B cell (primary cell): ENCODE data around the gene LATS2.

Source experiments
- CTCF ChIP-seq: fragments of 200-600 bp; IDR thresholded peaks from one replicate; pipeline ENCODE4 v1.8.0; 2022; ENCODE audit warnings: antibody characterized with exemption, mild to moderate bottlenecking
- EZH2 ChIP-seq: IDR thresholded peaks from 2 replicates; pipeline ENCODE4 v1.6.1; 2012; ENCODE audit warnings: borderline replicate concordance, low read depth, mild to moderate bottlenecking, moderate library complexity, low read length; ENCODE audit not compliant: insufficient read depth, poor library complexity, severe bottlenecking

- TF ChIP-seq CTCF = no peak
- TF ChIP-seq EZH2 = no peak
Measured at GRCh38 chr13:20977394-20977793, 84.0 kb downstream of the LATS2 start.
